Endothelial cell of umbilical vein (primary cell): ENCODE results near the gene UGT1A3.

Experiments used
- CTCF ChIP-seq, 2 donors: IDR thresholded peaks; 1 replicate in 1 of 2; 2 replicates in 1 of 2; pipeline ENCODE4 v1.5.1; 2011; ENCODE audit warnings: low read length in 2 of 2, mild to moderate bottlenecking in 2 of 2, moderate library complexity in 2 of 2, control low read depth in 1 of 2, inconsistent platforms in 1 of 2, low read depth in 1 of 2; ENCODE audit not compliant: insufficient read depth in 1 of 2; ENCODE audit errors: extremely low read depth in 1 of 2
- EZH2 ChIP-seq: IDR thresholded peaks from 2 replicates; pipeline ENCODE4 v1.6.1; 2012; ENCODE audit warnings: borderline replicate concordance, low read depth, mild to moderate bottlenecking, moderate library complexity, low read length, inconsistent platforms; ENCODE audit not compliant: severe bottlenecking
- JUN ChIP-seq: IDR thresholded peaks from 2 replicates; pipeline ENCODE4 v1.6.1; 2011; ENCODE audit warnings: borderline replicate concordance, low read depth; ENCODE audit not compliant: insufficient read length, insufficient read depth
- MAX ChIP-seq: IDR thresholded peaks from 2 replicates; pipeline ENCODE4 v1.6.1; 2011; ENCODE audit not compliant: insufficient read depth, insufficient read length
- POLR2AphosphoS5 ChIP-seq: IDR thresholded peaks from 2 replicates; pipeline ENCODE4 v1.6.1; 2012; ENCODE audit warnings: low read depth, mild to moderate bottlenecking, control low read depth, low read length, moderate library complexity; ENCODE audit not compliant: insufficient read depth

- TF ChIP-seq CTCF (IDR thresholded peaks at IDR 0.05; ENCODE audit: extremely low read depth in 1 of 2, insufficient read depth in 1 of 2, low read depth in 1 of 2, low read length in 2 of 2) (no peak), JUN (no peak), MAX (no peak), EZH2 (no peak), POLR2AphosphoS5 (no peak)
Observed at GRCh38 chr2:233712611-233713261, 16.1 kb upstream of the UGT1A3 start, which contains the start of gene UGT1A5.
